Bone marrow (tissue), 2 donors: ENCODE results near the gene ELK3.

Source experiments
- DNase-seq, 2 donors: peaks; one replicate each; lab custom pipeline; 2025; lab: John Stamatoyannopoulos, UW

Gene ELK3

GRCh38 chr12:96187956-96188355 lies 6.2 kb upstream of the ELK3 start:
- no peak for DNase-seq

- DNase-seq, result no peak
Observed at GRCh38 chr12:96189781-96190180, 4.4 kb upstream of the ELK3 start.

GRCh38 chr12:96190413-96191108 lies 3.6 kb upstream of the ELK3 start:
- no peak for DNase-seq

GRCh38 chr12:96192926-96193573 lies 1.1 kb upstream of the ELK3 start:
- DNase-seq, result no peak

GRCh38 chr12:96194576-96194889 lies 358 bp downstream of the ELK3 start:
- no peak for DNase-seq

GRCh38 chr12:96194971-96195844 lies 1.0 kb downstream of the ELK3 start:
- DNase-seq, result peak; percentile 42 to 95

- DNase-seq, result peak; percentile 42 to 54
Observed at GRCh38 chr12:96195845-96196451, 1.8 kb downstream of the ELK3 start.

- no peak for DNase-seq
Observed at GRCh38 chr12:96196781-96197180, 2.6 kb downstream of the ELK3 start.

GRCh38 chr12:96197503-96198272 lies 3.5 kb downstream of the ELK3 start:
- no peak for DNase-seq

- DNase-seq, result peak in 1 of 2 donors; percentile 44
Observed at GRCh38 chr12:96198965-96199364, 4.8 kb downstream of the ELK3 start.

- DNase-seq, result no peak
Observed at GRCh38 chr12:96199464-96199863, 5.3 kb downstream of the ELK3 start.

- DNase-seq, result no peak
Observed at GRCh38 chr12:96201272-96202227, 7.4 kb downstream of the ELK3 start.

- DNase-seq, result no peak
Observed at GRCh38 chr12:96204381-96204780, 10.2 kb downstream of the ELK3 start.

GRCh38 chr12:96205908-96206307 lies 11.7 kb downstream of the ELK3 start:
- no peak for DNase-seq

GRCh38 chr12:96206936-96207662 lies 12.9 kb downstream of the ELK3 start:
- no peak for DNase-seq

- DNase-seq, result no peak
Observed at GRCh38 chr12:96208346-96208745, 14.2 kb downstream of the ELK3 start.

GRCh38 chr12:96208801-96209549 lies 14.8 kb downstream of the ELK3 start:
- DNase-seq, result no peak

GRCh38 chr12:96210376-96211055 lies 16.3 kb downstream of the ELK3 start:
- peak in 1 of 2 donors; percentile 56 for DNase-seq

GRCh38 chr12:96211988-96212387 lies 17.8 kb downstream of the ELK3 start:
- peak in 1 of 2 donors; percentile 91 for DNase-seq
